T-cell (primary cell): ENCODE data around the gene CHERP. TPM values are rescaled to one million over a fixed set of nuclear protein-coding genes. Genes with fewer than 3 reads are reported as not detected.

Experiments used
- ATAC-seq, 4 experiments: fragments of 200-7000 bp in 3 of 4; fragments of 150-1000 bp in 1 of 4; cut with Tn5 transposase; replicated peaks in 1 of 4; 1 replicate in 3 of 4; 2 replicates in 1 of 4; pipeline ENCODE4 v1.10.0; 2021; ENCODE audit warnings: moderate library complexity in 3 of 4, mild to moderate bottlenecking in 2 of 4, moderate number of reproducible peaks in 1 of 4
- CTCF ChIA-PET, 2 donors: fragments of 300-600 bp; sonication (Branson Sonifier 250); formaldehyde crosslinking; loops; one replicate each; lab custom pipeline; 2022; ENCODE audit warnings: antibody characterized with exemption in 2 of 2; lab: Charles Lee
- POLR2A ChIA-PET, 2 donors: fragments of 300-600 bp; sonication (Branson Sonifier 250); formaldehyde crosslinking; loops; one replicate each; lab custom pipeline; 2022; ENCODE audit warnings: antibody characterized with exemption in 2 of 2; lab: Charles Lee
- DNase-seq, 35 experiments: peaks; one replicate each; pipeline versions ENCODE4 v3.0.0 to v3.0.0-alpha.2; 2013 to 2023
- H3K27ac ChIP-seq: one replicate; pipeline ENCODE4 v1.5.1; 2013; ENCODE audit warnings: low read length
- H3K27me3 ChIP-seq, 2 experiments: replicated peaks in 1 of 2; 1 replicate in 1 of 2; 2 replicates in 1 of 2; pipeline versions ENCODE4 v1.6.1 to v1.7.0; 2013; ENCODE audit warnings: low read length in 1 of 2, mixed read lengths in 1 of 2; ENCODE audit not compliant: control insufficient read depth in 2 of 2, insufficient read depth in 2 of 2; ENCODE audit errors: extremely low read depth in 1 of 2
- H3K36me3 ChIP-seq, 2 donors: 1 replicate in 1 of 2; 2 replicates in 1 of 2; pipeline versions ENCODE4 v1.6.1 to v1.7.0; 2013; ENCODE audit warnings: low read length in 1 of 2; ENCODE audit not compliant: control insufficient read depth in 2 of 2, insufficient read depth in 1 of 2; ENCODE audit errors: extremely low read depth in 1 of 2
- H3K4me1 ChIP-seq, 2 experiments: 1 replicate in 1 of 2; 2 replicates in 1 of 2; pipeline versions ENCODE4 v1.6.1 to v1.7.0; 2013; ENCODE audit warnings: low read length in 2 of 2, mixed read lengths in 1 of 2; ENCODE audit not compliant: insufficient read depth in 2 of 2, control insufficient read depth in 1 of 2; ENCODE audit errors: extremely low read depth in 1 of 2
- H3K4me3 ChIP-seq, 2 donors: 1 replicate in 1 of 2; 2 replicates in 1 of 2; pipeline versions ENCODE4 v1.5.1 to v1.7.0; 2013; ENCODE audit warnings: mild to moderate bottlenecking in 2 of 2, low read length in 1 of 2, moderate library complexity in 1 of 2; ENCODE audit not compliant: control insufficient read depth in 1 of 2; ENCODE audit errors: extremely low read depth in 1 of 2
- H3K9me3 ChIP-seq: 2 replicates; pipeline ENCODE4 v1.7.0; 2013
- H3K27ac Mint-ChIP-seq, 2 donors: one replicate each; pipeline ENCODE4 v1.8.0; 2020 to 2021; ENCODE audit warnings: mild to moderate bottlenecking in 2 of 2, mixed read lengths in 2 of 2
- H3K27me3 Mint-ChIP-seq, 2 donors: one replicate each; pipeline ENCODE4 v1.8.0; 2021 to 2022; ENCODE audit warnings: mixed read lengths in 2 of 2
- H3K36me3 Mint-ChIP-seq: one replicate; pipeline ENCODE4 v1.8.0; 2021; ENCODE audit warnings: mixed read lengths
- H3K4me1 Mint-ChIP-seq, 3 donors: one replicate each; pipeline ENCODE4 v1.8.0; 2020 to 2022; ENCODE audit warnings: mixed read lengths in 3 of 3, mild to moderate bottlenecking in 1 of 3
- H3K4me3 Mint-ChIP-seq, 3 donors: one replicate each; pipeline ENCODE4 v1.8.0; 2020 to 2022; ENCODE audit warnings: mild to moderate bottlenecking in 3 of 3, mixed read lengths in 3 of 3, moderate library complexity in 3 of 3
- H3K9me3 Mint-ChIP-seq, 3 donors: one replicate each; pipeline ENCODE4 v1.8.0; 2020 to 2022; ENCODE audit warnings: mixed read lengths in 3 of 3
- WGBS: methylation state at CpG from one replicate; pipeline ENCODE4 v1.1.5; 2013; ENCODE audit warnings: missing lambda C conversion rate; ENCODE audit not compliant: insufficient coverage; 5-methylcytosine and 5-hydroxymethylcytosine counted together
- total RNA-seq, 35 experiments: library from RNA in 6 of 35; stranded (reverse) in 6 of 35; fragments of 120-200 nt in 1 of 35; gene quantifications; one replicate each; pipeline versions ENCODE4 v1.2.1 to v1.2.4 and lab custom pipeline; 2013 to 2026

Gene CHERP
- total RNA-seq (10 to 100 TPM; 52.6 to 76.7 (median 70.3) TPM), total RNA-seq (lab: John Stamatoyannopoulos, UW) (27.6 to 80.8 (median 42.6) reads per million in 29 experiments)
- total RNA-seq (2013): 11.5 TPM

GRCh38 chr19:16542045-16542909 lies at the start of gene CHERP:
Gene CHERP, minus strand, starts transcription at chr19:16542437. Its CDS starts 59 bp downstream, at chr19:16542378.
- peak; percentile 85 to 91 (median 90) for ATAC-seq
- H3K36me3 Mint-ChIP-seq: peaks cover 20% of the 10 kb centered on the region
- H3K27me3 Mint-ChIP-seq: no peaks in the 10 kb centered on the region
- peaks cover 19 to 66% of the 10 kb centered on the region in 2 experiments for H3K4me1 ChIP-seq
- H3K4me3 Mint-ChIP-seq: peak within 1 kb of the TSS; percentile 85 to 92 (median 92)
- no peaks in the 10 kb centered on the region for H3K27me3 ChIP-seq
- WGBS: under 1% methylated on average over 97 of the region's 108 CpGs
- H3K9me3 ChIP-seq: no peaks in the 10 kb centered on the region
- H3K36me3 ChIP-seq: peaks cover 0 to 18% of the 10 kb centered on the region in 2 donors
- H3K27ac ChIP-seq: peak within 1 kb of the TSS; percentile 66
- H3K9me3 Mint-ChIP-seq: no peaks in the 10 kb centered on the region
- ChIA-PET CTCF (interaction anchor here in 1 of 2 donors (1.0 to 1.1 kb wide), 2 partner anchors 24 to 45 kb away, joined by 3 to 6 read pairs; no protein-coding TSS in a partner anchor), POLR2A (interaction anchor here (0.6 to 0.9 kb wide), 4 partner anchors 42 to 98 kb away, joined by 3 to 11 read pairs (median 5); no protein-coding TSS in a partner anchor)
- peak within 1 kb of the TSS; percentile 87 to 91 for H3K27ac Mint-ChIP-seq
- peak; percentile 88 to 98 (median 93) for DNase-seq
- H3K4me1 Mint-ChIP-seq: peaks cover 58 to 63% (median 58%) of the 10 kb centered on the region in 3 donors
- H3K4me3 ChIP-seq: peak within 1 kb of the TSS; percentile 75 to 96

- ATAC-seq (no peak), DNase-seq (no peak)
- peaks cover 52 to 86% of the 10 kb centered on the region in 2 experiments for H3K4me1 ChIP-seq
- no peaks in the 10 kb centered on the region for H3K9me3 ChIP-seq
- no peak overlapping the region for H3K27ac ChIP-seq
- no peak overlapping the region for H3K4me3 ChIP-seq
- peaks cover 2 to 3% of the 10 kb centered on the region in 2 donors for H3K36me3 ChIP-seq
- no peaks in the 10 kb centered on the region for H3K27me3 Mint-ChIP-seq
- no peak overlapping the region for H3K4me3 Mint-ChIP-seq
- ChIA-PET POLR2A (interaction anchor here in 1 of 2 donors (0.6 to 1.0 kb wide), 3 partner anchors 25 to 77 kb away, joined by 3 read pairs; partner anchors contain the start of gene MED26), CTCF (no interaction called here)
- no peaks in the 10 kb centered on the region for H3K27me3 ChIP-seq
- no peaks in the 10 kb centered on the region for H3K9me3 Mint-ChIP-seq
- H3K36me3 Mint-ChIP-seq: no peaks in the 10 kb centered on the region
- peak overlapping the region in 1 of 2 donors; percentile 52 for H3K27ac Mint-ChIP-seq
- peaks cover 67 to 93% (median 91%) of the 10 kb centered on the region in 3 donors for H3K4me1 Mint-ChIP-seq
- 92% methylated on average over 5 of the region's 9 CpGs for WGBS
Measured at GRCh38 chr19:16590876-16591802, 48.9 kb upstream of the CHERP start.

- ATAC-seq (no peak), DNase-seq (no peak)
- Histone ChIP-seq H3K4me3 (no peak overlapping the region), H3K27ac (no peak overlapping the region), H3K36me3 (peaks cover 2 to 3% of the 10 kb centered on the region in 2 donors), H3K4me1 (peaks cover 56 to 86% of the 10 kb centered on the region in 2 experiments), H3K9me3 (no peaks in the 10 kb centered on the region), H3K27me3 (no peaks in the 10 kb centered on the region)
- no peaks in the 10 kb centered on the region for H3K36me3 Mint-ChIP-seq
- WGBS: 93% methylated on average over 3 of the region's 3 CpGs
- CTCF ChIA-PET: no interaction called here
- peaks cover 67 to 93% (median 91%) of the 10 kb centered on the region in 3 donors for H3K4me1 Mint-ChIP-seq
- H3K9me3 Mint-ChIP-seq: no peaks in the 10 kb centered on the region
- POLR2A ChIA-PET: interaction anchor here in 1 of 2 donors (0.7 kb wide), 1 partner anchor 16 kb away, joined by 3 read pairs; no protein-coding TSS in a partner anchor
- no peaks in the 10 kb centered on the region for H3K27me3 Mint-ChIP-seq
- H3K4me3 Mint-ChIP-seq: no peak overlapping the region
- H3K27ac Mint-ChIP-seq: peak overlapping the region in 1 of 2 donors; percentile 90
Measured at GRCh38 chr19:16589917-16590316, 47.7 kb upstream of the CHERP start.

- no peaks in the 10 kb centered on the region for H3K27me3 ChIP-seq
- Mint-ChIP-seq H3K27ac (peak overlapping the region; percentile 88 to 90), H3K4me3 (peak overlapping the region; percentile 68 to 86 (median 73)), H3K27me3 (no peaks in the 10 kb centered on the region), H3K9me3 (no peaks in the 10 kb centered on the region), H3K4me1 (peaks cover 67 to 93% (median 91%) of the 10 kb centered on the region in 3 donors), H3K36me3 (no peaks in the 10 kb centered on the region)
- ATAC-seq (no peak), DNase-seq (no peak)
- H3K4me1 ChIP-seq: peaks cover 56 to 85% of the 10 kb centered on the region in 2 experiments
- POLR2A ChIA-PET: interaction anchor here in 1 of 2 donors (0.7 kb wide), 1 partner anchor 15 kb away, joined by 3 read pairs; no protein-coding TSS in a partner anchor
- peak overlapping the region; percentile 4 for H3K27ac ChIP-seq
- CTCF ChIA-PET: interaction anchor here in 1 of 2 donors (0.6 kb wide), 1 partner anchor 757 kb away, joined by 4 read pairs; no protein-coding TSS in a partner anchor
- no peak overlapping the region for H3K4me3 ChIP-seq
- H3K9me3 ChIP-seq: no peaks in the 10 kb centered on the region
- peaks cover 2 to 3% of the 10 kb centered on the region in 2 donors for H3K36me3 ChIP-seq
- 85% methylated on average over 6 of the region's 11 CpGs for WGBS
Measured at GRCh38 chr19:16588824-16589577, 46.8 kb upstream of the CHERP start.
